Pancreas (tissue), 10 donors: Measurements from ENCODE around the gene INSL3. TPM values are rescaled to one million over a fixed set of nuclear protein-coding genes. Genes with fewer than 3 reads are reported as not detected.
A peak's percentile ranks its signal among the peaks of the same experiment; 100 is the strongest.
"Not testable (repeated sequence)": the region's sequence is repeated elsewhere in the genome, so short reads cannot be mapped to it uniquely, and the experiment has no call there.

Source experiments
- ATAC-seq, 4 donors: fragments of 200-7000 bp; cut with Tn5 transposase; one replicate each; pipeline versions ENCODE4 v1.8.0 to v1.9.1; 2020; ENCODE audit warnings: mild to moderate bottlenecking in 4 of 4, moderate library complexity in 4 of 4
- DNase-seq, 6 donors: peaks; one replicate each; pipeline ENCODE4 v3.0.0-alpha.2; 2020
- FAIRE-seq: peaks from 2 replicates; lab custom pipeline; 2012; peaks lifted over from hg19 to GRCh38; lab: Jason Lieb, UNC
- H3K27ac ChIP-seq, 4 donors: fragments of 200-600 bp; sonication (generic); 1 replicate in 3 of 4; 2 replicates in 1 of 4; pipeline versions ENCODE4 v1.5.0 to v1.8.0; 2020
- H3K27me3 ChIP-seq, 4 donors: fragments of 200-600 bp; one replicate each; pipeline ENCODE4 v1.8.0; 2021
- H3K36me3 ChIP-seq, 3 donors: fragments of 200-600 bp; sonication (generic) in 1 of 3; one replicate each; pipeline versions ENCODE4 v1.5.0 to v1.8.0; 2020 to 2021
- H3K4me1 ChIP-seq, 3 donors: fragments of 200-600 bp; one replicate each; pipeline ENCODE4 v1.8.0; 2021
- H3K4me3 ChIP-seq, 4 donors: fragments of 200-600 bp; sonication (generic) in 2 of 4; one replicate each; pipeline versions ENCODE4 v1.5.0 to v1.8.0; 2020 to 2021
- H3K9me3 ChIP-seq, 4 donors: fragments of 200-600 bp; one replicate each; pipeline ENCODE4 v1.8.0; 2021
- CTCF ChIP-seq, 4 donors: fragments of 200-600 bp; sonication (generic) in 3 of 4; IDR thresholded peaks; one replicate each; pipeline versions ENCODE4 v1.5.0 to v1.8.0; 2021; ENCODE audit warnings: antibody characterized with exemption in 4 of 4
- WGBS, 2 donors: extraction: QIAGEN DNeasy Blood & Tissue Kit; methylation state at CpG; one replicate each; pipeline ENCODE4 v1.1.7; 2013; 5-methylcytosine and 5-hydroxymethylcytosine counted together
- intact Hi-C, 3 donors: fragments of 100-400 bp; cut with DNase I; formaldehyde crosslinking; loops; one replicate each; pipeline versions ENCODE4 v1.11.1 to v1.14.2; 2022
- polyA plus RNA-seq, 2 donors: library from polyadenylated mRNA; stranded (reverse); fragments of 200-250 nt; gene quantifications; one replicate each; pipeline ENCODE4 v1.2.3, GENCODE V29; 2013
- total RNA-seq, 6 donors: library from RNA; stranded (reverse); fragmentation: NEBNext Ultra II Directional in 4 of 6; extraction: Animal tissue kit (Norgen Biotek cat#: 25700) in 4 of 6; gene quantifications; one replicate each; pipeline versions ENCODE4 v1.2.1 to v1.2.4, GENCODE V29; 2021 to 2023
- donor health status: healthy with polysubstance abuse.
- donor health status: DM: no; HTN: no; CAD: no; lungs with moderate emphysema.
- donor health status: DM: no; HTN: no; CAD: no.
- donor health status: control.
- donor health status: control.
- donor health status: Bipolar disorder and iron deficiency.
- donor health status: DM: yes; HTN: yes; CAD: no.
- donor health status: DM: no; HTN: no; CAD: no.
- donor health status: DM: no; HTN: no; CAD: no.
- donor health status: DM: yes; HTN: yes; CAD: no.

The INSL3 gene
- total and polyA plus RNA-seq, 8 donors, result not detected

- Histone ChIP-seq H3K27me3 (peaks cover 0 to 5% (median 0%) of the 10 kb centered on the region in 4 donors), H3K4me3 (no peak overlapping the region), H3K36me3 (no peaks in the 10 kb centered on the region), H3K4me1 (no peaks in the 10 kb centered on the region), H3K9me3 (no peaks in the 10 kb centered on the region), H3K27ac (no peak overlapping the region)
- DNase-seq, result no peak
- WGBS, 2 donors, result 73 to 84% methylated on average over 2 of the region's 2 CpGs
- no peak for ATAC-seq
- no peak for FAIRE-seq
- no peak for TF ChIP-seq CTCF (IDR thresholded peaks at IDR 0.05)
- intact Hi-C loops, result no loop called here
Observed at GRCh38 chr19:17780781-17781180, 40.5 kb downstream of the INSL3 start.

- H3K36me3 ChIP-seq, result no peaks in the 10 kb centered on the region
- WGBS, 2 donors, result 21 to 26% methylated on average over 25 of the region's 25 CpGs
- TF ChIP-seq CTCF (IDR thresholded peaks at IDR 0.05), result no peak
- H3K9me3 ChIP-seq, result no peaks in the 10 kb centered on the region
- intact Hi-C loops, result no loop called here
- H3K4me3 ChIP-seq, result peak overlapping the region in 1 of 4 donors; percentile 25
- peak in 1 of 6 donors; percentile 46 for DNase-seq
- no peak overlapping the region for H3K27ac ChIP-seq
- H3K27me3 ChIP-seq, result peaks cover 0 to 5% (median 0%) of the 10 kb centered on the region in 4 donors
- FAIRE-seq, result no peak
- ATAC-seq, result peak in 2 of 4 donors; percentile 7 to 30
- no peaks in the 10 kb centered on the region for H3K4me1 ChIP-seq
Observed at GRCh38 chr19:17778968-17779929, 42.1 kb downstream of the INSL3 start.

- WGBS, 2 donors, result 10 to 14% methylated on average over 32 to 37 of the region's 37 CpGs
- TF ChIP-seq CTCF (IDR thresholded peaks at IDR 0.05), result no peak
- Histone ChIP-seq H3K9me3 (no peaks in the 10 kb centered on the region), H3K4me1 (no peaks in the 10 kb centered on the region), H3K36me3 (no peaks in the 10 kb centered on the region), H3K27ac (no peak overlapping the region), H3K4me3 (peak overlapping the region in 1 of 4 donors; percentile 25), H3K27me3 (peaks cover 0 to 5% (median 0%) of the 10 kb centered on the region in 4 donors)
- intact Hi-C loops, result no loop called here
- ATAC-seq (peak; percentile 55 to 83 (median 65)), FAIRE-seq (no peak), DNase-seq (peak in 4 of 6 donors; percentile 37 to 74 (median 54))
Observed at GRCh38 chr19:17778251-17778967, 42.9 kb downstream of the INSL3 start.

- H3K9me3 ChIP-seq, ATAC-seq, H3K27me3 ChIP-seq, H3K36me3 ChIP-seq, DNase-seq, intact Hi-C loops, H3K27ac ChIP-seq, H3K4me1 ChIP-seq, H3K4me3 ChIP-seq, FAIRE-seq: not testable (repeated sequence)
- 69 to 70% methylated on average over 10 of the region's 10 CpGs for WGBS, 2 donors
Observed at GRCh38 chr19:17777840-17778239, 43.5 kb downstream of the INSL3 start.
